Mucosa of stomach (tissue), 1 donor: ENCODE data around the gene TMEM51.
A peak's percentile ranks its signal among the peaks of the same experiment; 100 is the strongest.
"Not testable (repeated sequence)": the region's sequence is repeated elsewhere in the genome, so short reads cannot be mapped to it uniquely, and the experiment has no call there.

Experiments used
- H3K27me3 ChIP-seq: one replicate; pipeline ENCODE4 v1.7.0; 2013; ENCODE audit warnings: mild to moderate bottlenecking, low read length; ENCODE audit not compliant: control insufficient read depth, insufficient read depth
- H3K36me3 ChIP-seq: one replicate; pipeline ENCODE4 v1.7.0; 2013; ENCODE audit warnings: low read length; ENCODE audit not compliant: control insufficient read depth, insufficient read depth
- H3K4me1 ChIP-seq: one replicate; pipeline ENCODE4 v1.7.0; 2013; ENCODE audit warnings: mild to moderate bottlenecking, low read length; ENCODE audit not compliant: control insufficient read depth, insufficient read depth
- H3K4me3 ChIP-seq: one replicate; pipeline ENCODE4 v1.7.0; 2013; ENCODE audit warnings: low read length
- H3K9ac ChIP-seq: one replicate; pipeline ENCODE4 v1.7.0; 2013; ENCODE audit warnings: mild to moderate bottlenecking, low read length, moderate library complexity
- H3K9me3 ChIP-seq: one replicate; pipeline ENCODE4 v1.7.0; 2013; ENCODE audit warnings: mild to moderate bottlenecking, low read length, moderate library complexity; ENCODE audit not compliant: control insufficient read depth
- donor health status: Pancreatic carcinoma.

The TMEM51 gene

DNA sequence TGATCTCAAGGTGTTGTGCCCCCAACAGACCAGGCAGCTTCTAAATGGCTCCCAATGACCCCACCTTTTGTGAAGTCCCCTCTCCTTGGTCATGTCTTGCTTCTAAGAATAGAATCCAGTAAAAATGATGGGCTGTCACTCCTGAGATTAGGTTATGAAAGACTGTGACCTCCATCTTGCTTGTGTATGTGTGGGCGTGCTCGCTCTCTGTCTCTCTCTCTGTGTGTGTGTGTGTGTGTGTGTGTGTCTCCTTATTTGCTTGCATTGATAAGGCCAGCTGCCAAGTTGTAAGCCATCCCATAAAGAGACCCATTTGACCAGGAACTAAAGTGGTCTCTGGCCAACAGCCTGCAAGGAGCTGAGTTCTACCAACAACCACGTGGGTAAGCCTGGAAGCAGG is 22.9 kb upstream of the TMEM51 start:
- Histone ChIP-seq H3K9me3 (no peaks in the 10 kb centered on the region), H3K4me1 (no peaks in the 10 kb centered on the region), H3K36me3 (no peaks in the 10 kb centered on the region), H3K27me3 (no peaks in the 10 kb centered on the region), H3K9ac (no peak overlapping the region), H3K4me3 (no peak overlapping the region)

DNA sequence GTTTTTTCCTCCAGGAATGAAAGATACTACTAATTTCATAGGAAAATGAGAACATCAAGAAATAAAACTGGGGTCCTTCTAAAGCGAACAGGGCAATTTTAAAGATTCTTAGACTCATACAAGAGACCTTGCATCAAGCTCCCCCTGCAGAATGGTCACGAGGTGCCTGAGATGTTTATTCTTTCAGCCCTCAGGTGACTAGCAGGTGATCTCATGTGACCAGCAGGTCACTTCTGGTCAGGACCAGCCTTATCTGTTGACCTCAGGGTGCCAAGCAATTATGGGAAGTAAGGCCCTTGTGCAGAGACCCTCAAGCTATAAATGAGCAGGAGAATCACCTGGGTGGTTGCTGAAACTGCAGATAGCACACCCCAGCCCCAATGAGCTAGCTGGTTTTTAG is 20.6 kb upstream of the TMEM51 start:
- no peaks in the 10 kb centered on the region for H3K27me3 ChIP-seq
- no peaks in the 10 kb centered on the region for H3K36me3 ChIP-seq
- no peak overlapping the region for H3K4me3 ChIP-seq
- H3K4me1 ChIP-seq = no peaks in the 10 kb centered on the region
- H3K9ac ChIP-seq = no peak overlapping the region
- H3K9me3 ChIP-seq = no peaks in the 10 kb centered on the region

DNA sequence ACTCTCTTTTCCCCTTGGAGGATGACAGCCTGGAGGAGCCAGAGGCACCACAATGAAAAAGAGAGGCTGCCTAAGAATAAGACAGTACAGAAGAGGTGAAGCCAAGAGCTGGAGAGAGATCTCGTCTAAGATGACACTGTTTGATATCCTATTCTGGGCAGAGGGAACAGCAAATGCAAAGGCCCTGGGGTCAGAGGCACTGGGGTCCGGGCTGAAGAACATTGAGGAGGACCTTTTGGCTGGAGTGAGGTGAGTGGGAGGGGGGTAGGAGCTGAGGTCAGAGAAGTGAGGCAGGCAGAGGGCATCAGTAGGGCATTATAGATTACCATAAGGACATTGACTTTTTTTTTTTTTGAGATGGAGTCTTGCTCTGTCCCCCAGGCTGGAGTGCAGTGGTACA is 19.3 kb upstream of the TMEM51 start:
- no peaks in the 10 kb centered on the region for H3K4me1 ChIP-seq
- H3K4me3 ChIP-seq = no peak overlapping the region
- no peaks in the 10 kb centered on the region for H3K9me3 ChIP-seq
- no peaks in the 10 kb centered on the region for H3K36me3 ChIP-seq
- H3K9ac ChIP-seq = no peak overlapping the region
- H3K27me3 ChIP-seq = no peaks in the 10 kb centered on the region

DNA sequence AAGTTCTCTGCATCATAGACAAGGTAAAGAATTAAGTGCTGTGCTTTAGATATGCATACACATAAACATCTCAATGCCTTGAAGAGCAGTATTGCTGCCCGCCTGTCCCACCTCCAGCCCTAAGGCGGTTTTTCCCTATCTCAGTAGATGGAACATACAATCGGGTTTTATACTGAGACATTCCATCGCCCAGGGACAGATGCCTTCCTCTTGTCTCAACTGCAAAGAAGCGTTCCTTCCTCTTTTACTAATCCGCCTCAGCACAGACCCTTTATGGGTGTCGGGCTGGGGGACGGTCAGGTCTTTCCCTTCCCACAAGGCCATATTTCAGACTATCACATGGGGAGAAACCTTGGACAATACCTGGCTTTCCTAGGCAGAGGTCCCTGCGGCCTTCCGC is 17.9 kb upstream of the TMEM51 start:
- H3K36me3 ChIP-seq, H3K4me3 ChIP-seq, H3K4me1 ChIP-seq, H3K27me3 ChIP-seq, H3K9me3 ChIP-seq, H3K9ac ChIP-seq: not testable (repeated sequence)

DNA sequence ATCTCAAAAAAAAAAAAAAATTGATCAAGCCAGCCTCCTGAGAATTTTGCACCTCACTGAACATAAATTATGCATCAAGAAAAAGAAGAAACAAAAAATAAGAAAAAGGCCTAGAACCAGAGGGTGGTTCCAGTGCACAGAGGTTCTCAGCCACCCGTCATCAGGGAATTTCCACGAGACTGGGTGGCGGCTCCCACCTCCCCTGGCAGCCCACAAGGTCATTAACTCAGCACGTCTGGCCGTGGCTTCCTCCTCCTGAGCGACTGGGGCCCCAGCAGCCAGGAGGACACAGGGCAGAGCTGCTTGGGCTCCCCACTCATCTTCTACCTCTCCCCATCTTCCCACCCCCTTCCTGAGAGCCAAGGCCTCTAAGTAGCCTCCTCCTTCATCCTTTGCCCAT is 15.7 kb upstream of the TMEM51 start:
- peaks cover 15% of the 10 kb centered on the region for H3K4me1 ChIP-seq
- H3K36me3 ChIP-seq = no peaks in the 10 kb centered on the region
- no peak overlapping the region for H3K9ac ChIP-seq
- no peaks in the 10 kb centered on the region for H3K27me3 ChIP-seq
- no peak overlapping the region for H3K4me3 ChIP-seq
- H3K9me3 ChIP-seq = no peaks in the 10 kb centered on the region

DNA sequence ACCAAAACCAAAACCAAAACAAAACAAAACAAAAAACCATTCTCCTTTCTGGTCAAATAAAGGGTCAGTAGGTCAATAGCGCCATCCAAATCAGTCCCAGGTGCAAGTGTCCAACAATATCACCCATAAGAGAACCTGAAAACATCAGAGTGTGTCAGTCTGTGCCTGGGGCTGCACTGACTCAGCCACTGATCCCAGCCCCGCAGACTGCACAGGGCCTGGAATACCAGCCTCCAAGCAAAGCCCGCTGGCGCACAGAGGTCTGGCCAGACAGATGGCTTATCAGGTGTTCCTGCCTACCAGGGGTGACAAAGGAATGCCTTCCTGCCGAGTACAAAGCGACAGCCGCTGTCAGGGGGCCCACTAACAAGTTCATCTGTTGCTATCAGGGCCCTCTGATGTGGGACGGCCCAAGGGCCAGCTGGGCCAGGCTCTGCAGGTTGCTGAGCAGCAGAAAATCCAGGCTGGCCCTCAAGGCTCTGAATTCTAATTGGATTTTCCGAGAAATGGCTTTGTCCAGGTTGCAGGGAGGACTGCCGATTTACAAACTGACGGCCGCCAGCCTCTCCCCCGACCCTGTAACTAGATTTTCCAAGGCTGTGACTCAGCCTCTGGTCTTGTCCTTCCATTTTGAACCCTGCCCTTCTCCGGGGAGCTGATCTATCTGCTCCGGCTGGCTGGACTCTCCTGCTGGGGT is 13.7 kb upstream of the TMEM51 start:
- no peaks in the 10 kb centered on the region for H3K27me3 ChIP-seq
- peaks cover 15% of the 10 kb centered on the region for H3K4me1 ChIP-seq

DNA sequence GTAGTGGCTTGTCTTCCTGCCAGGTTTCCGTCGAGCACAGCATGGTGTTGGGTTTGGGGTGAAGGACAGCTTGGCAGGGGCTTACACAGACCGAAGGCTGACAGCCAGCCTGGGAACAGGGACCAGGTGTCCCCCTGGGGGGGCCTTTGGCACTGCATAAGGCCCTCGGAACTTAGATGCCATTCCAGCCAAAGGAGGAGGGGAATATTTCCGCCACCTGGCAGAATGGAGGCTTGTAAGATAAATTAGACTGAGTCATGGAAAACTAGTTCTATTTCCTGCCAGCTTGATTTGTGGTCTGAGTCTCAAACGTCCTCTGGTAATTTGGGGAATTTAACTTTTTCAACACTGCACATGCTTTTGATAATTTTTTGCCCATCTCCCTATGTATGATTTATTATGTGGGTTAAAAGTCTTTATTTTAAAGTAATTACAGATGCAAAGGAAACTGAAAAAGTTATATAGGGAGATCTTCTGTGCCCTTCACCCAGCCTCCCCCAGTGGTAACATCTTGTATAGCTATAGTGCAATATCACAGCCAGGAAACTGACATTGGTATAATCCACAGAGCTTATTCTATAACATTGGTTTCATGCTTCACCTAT is 11.5 kb upstream of the TMEM51 start:
- Histone ChIP-seq H3K9ac (no peak overlapping the region), H3K27me3 (no peaks in the 10 kb centered on the region), H3K4me1 (peaks cover 19% of the 10 kb centered on the region), H3K4me3 (no peak overlapping the region), H3K36me3 (no peaks in the 10 kb centered on the region), H3K9me3 (no peaks in the 10 kb centered on the region)

More for the DNA sequence above, 13.7 kb upstream of the TMEM51 start:
- H3K9ac ChIP-seq = peak overlapping the region; percentile 38
- H3K4me3 ChIP-seq = no peak overlapping the region
- H3K9me3 ChIP-seq = no peaks in the 10 kb centered on the region
- no peaks in the 10 kb centered on the region for H3K36me3 ChIP-seq

DNA sequence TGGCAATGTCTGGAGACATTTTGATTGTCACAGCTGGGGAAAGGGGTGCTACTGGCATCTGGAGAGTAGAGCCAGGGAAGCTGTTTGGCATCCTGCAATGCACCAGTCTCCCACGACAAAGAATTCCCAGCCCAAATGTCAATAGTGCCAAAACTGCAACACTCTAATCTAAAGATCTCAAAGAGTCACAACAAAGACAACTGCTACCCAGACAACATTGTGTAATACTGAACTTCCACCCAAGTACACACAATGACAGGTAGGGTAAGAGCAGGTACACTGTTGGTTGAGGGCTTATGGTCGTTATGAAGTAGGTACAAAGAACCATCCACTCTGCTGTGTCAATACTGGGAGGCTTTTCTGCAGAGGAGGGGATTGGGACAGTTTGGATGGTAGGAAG is 8.2 kb upstream of the TMEM51 start:
- H3K36me3 ChIP-seq = no peaks in the 10 kb centered on the region
- H3K9ac ChIP-seq = no peak overlapping the region
- no peaks in the 10 kb centered on the region for H3K9me3 ChIP-seq
- H3K4me3 ChIP-seq = no peak overlapping the region
- H3K27me3 ChIP-seq = no peaks in the 10 kb centered on the region
- peaks cover 11% of the 10 kb centered on the region for H3K4me1 ChIP-seq

DNA sequence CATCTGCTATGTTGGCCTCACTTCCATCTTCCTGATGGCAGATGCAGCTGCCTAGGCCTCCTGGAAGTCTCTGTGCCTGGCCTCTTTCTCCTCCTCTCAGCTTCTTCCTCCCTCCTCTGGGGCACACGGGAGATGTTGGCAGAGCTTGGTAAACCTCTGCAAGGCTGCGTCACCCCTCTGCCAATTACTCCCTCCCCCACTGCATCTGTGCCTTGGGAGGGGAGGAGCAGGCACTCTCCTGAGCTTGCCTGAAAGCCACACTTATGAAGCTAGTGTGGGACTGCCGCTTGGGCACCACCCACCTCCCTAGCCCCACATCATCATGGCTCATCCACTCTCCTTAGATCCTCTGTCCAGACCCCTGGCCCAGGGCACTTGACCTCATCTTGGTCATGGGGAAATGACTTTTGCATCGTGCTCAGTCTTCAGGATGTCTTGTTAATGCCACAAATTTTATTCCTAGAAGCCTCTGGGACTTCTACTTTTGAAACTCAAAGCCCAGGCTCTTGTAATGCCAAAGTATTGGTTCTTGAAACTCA is 7.3 kb upstream of the TMEM51 start:
- no peak overlapping the region for H3K4me3 ChIP-seq
- H3K4me1 ChIP-seq = peaks cover 20% of the 10 kb centered on the region
- H3K9ac ChIP-seq = no peak overlapping the region
- no peaks in the 10 kb centered on the region for H3K36me3 ChIP-seq
- H3K9me3 ChIP-seq = no peaks in the 10 kb centered on the region
- H3K27me3 ChIP-seq = no peaks in the 10 kb centered on the region

DNA sequence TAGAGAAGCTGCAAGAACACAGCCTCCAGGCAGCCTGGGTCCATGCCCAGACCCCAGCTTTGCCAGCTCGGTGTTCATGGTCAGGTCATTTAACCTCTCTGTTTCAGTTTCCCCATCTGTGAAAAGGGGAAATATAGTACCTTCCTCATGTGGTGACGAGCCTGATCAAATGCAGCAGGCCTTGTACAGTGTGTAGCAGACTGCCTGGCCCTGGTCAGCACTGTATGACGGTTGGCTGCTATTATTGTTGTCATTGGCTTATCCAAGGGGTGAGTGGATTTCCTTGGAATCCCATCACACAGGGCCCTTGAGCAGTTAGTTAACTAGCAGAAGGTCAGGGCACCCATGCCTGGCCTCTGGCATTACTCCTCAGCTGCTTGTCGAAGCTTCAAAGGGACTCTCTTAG is 6.6 kb upstream of the TMEM51 start:
- no peaks in the 10 kb centered on the region for H3K27me3 ChIP-seq
- no peak overlapping the region for H3K9ac ChIP-seq
- no peaks in the 10 kb centered on the region for H3K36me3 ChIP-seq
- H3K9me3 ChIP-seq = no peaks in the 10 kb centered on the region
- no peak overlapping the region for H3K4me3 ChIP-seq
- H3K4me1 ChIP-seq = peaks cover 21% of the 10 kb centered on the region

DNA sequence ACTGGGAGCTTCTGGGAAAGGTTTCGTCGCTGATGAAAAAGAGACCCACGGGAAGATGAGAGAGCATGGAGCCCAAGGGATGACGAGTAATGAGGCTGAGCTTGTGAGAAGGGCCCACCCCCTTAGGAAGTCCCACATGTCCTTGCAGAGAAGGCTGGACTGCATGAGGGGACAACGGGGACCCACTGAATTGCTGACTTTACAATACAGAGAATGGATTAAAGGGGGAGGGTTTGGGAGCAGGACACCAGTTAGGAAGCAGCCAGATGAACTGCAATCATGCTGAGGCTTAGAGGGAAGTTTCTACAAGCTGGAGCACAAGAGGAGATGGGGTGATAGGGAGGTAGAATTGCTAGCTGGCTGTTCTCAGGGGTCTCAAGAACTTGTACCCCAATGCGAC is 5.5 kb upstream of the TMEM51 start:
- no peak overlapping the region for H3K9ac ChIP-seq
- H3K9me3 ChIP-seq = no peaks in the 10 kb centered on the region
- no peaks in the 10 kb centered on the region for H3K36me3 ChIP-seq
- H3K27me3 ChIP-seq = no peaks in the 10 kb centered on the region
- no peak overlapping the region for H3K4me3 ChIP-seq
- H3K4me1 ChIP-seq = peaks cover 24% of the 10 kb centered on the region

DNA sequence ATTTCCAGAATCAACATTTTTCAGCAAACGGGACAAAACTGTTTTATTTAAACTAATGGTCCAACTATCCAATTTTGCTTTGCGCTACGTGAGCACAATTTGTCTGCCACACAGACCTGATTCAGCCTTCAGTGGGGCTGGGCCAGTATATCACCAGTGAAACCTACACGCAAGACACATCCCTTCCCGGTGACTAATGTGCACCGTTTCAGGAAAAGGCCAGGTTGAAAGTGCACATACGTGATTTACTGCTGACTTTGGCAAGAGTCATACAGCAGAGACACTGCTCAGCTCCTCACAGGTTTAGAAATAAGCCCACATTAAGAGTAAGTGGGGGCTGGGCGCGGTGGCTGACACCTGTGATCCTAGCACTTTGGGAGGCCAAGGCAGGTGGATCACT is 5.1 kb upstream of the TMEM51 start:
- Histone ChIP-seq H3K4me1 (peaks cover 24% of the 10 kb centered on the region), H3K9me3 (no peaks in the 10 kb centered on the region), H3K36me3 (no peaks in the 10 kb centered on the region), H3K4me3 (no peak overlapping the region), H3K27me3 (no peaks in the 10 kb centered on the region), H3K9ac (no peak overlapping the region)
